Fibroblast of skin of left biceps (primary cell): ENCODE measurements around the gene LSP1.
"Not testable (repeated sequence)": the region's sequence is repeated elsewhere in the genome, so short reads cannot be mapped to it uniquely, and the experiment has no call there.

Experiments
- DNase-seq, 2 experiments: peaks; one replicate each; pipeline ENCODE4 v3.0.0-alpha.2; 2013; ENCODE audit warnings: low read depth in 2 of 2

The LSP1 gene

GRCh38 chr11:1928891-1929541 is 76.1 kb downstream of the LSP1 start:
- no peak for DNase-seq

- no peak for DNase-seq
Observed at GRCh38 chr11:1929621-1930461, 77.0 kb downstream of the LSP1 start.

- no peak for DNase-seq
Observed at GRCh38 chr11:1930462-1930830, 77.6 kb downstream of the LSP1 start.

- DNase-seq: peak; percentile 42 to 44
Observed at GRCh38 chr11:1931341-1932104, 78.6 kb downstream of the LSP1 start.

- no peak for DNase-seq
Observed at GRCh38 chr11:1932105-1932480, 79.2 kb downstream of the LSP1 start.

- no peak for DNase-seq
Observed at GRCh38 chr11:1932681-1933080, 79.8 kb downstream of the LSP1 start.

GRCh38 chr11:1933416-1934334 is 80.8 kb downstream of the LSP1 start:
- no peak for DNase-seq

GRCh38 chr11:1934335-1935155 is 81.7 kb downstream of the LSP1 start:
- no peak for DNase-seq

GRCh38 chr11:1935156-1936071 is 82.5 kb downstream of the LSP1 start:
- DNase-seq: no peak

- DNase-seq: no peak
Observed at GRCh38 chr11:1936072-1936780, 83.3 kb downstream of the LSP1 start.

- DNase-seq: no peak
Observed at GRCh38 chr11:1936781-1937615, 84.1 kb downstream of the LSP1 start.

- no peak for DNase-seq
Observed at GRCh38 chr11:1937616-1938342, 84.9 kb downstream of the LSP1 start.

GRCh38 chr11:1938343-1939005 is 85.6 kb downstream of the LSP1 start:
- no peak for DNase-seq

- no peak for DNase-seq
Observed at GRCh38 chr11:1939006-1939625, 86.2 kb downstream of the LSP1 start.

- not testable (repeated sequence) for DNase-seq
Observed at GRCh38 chr11:1939788-1940187, 86.9 kb downstream of the LSP1 start.
